HG03354 (cell line): ENCODE results near the gene FBXO42.
A peak's percentile ranks its signal among the peaks of the same experiment; 100 is the strongest.
"Not testable (repeated sequence)": the region's sequence is repeated elsewhere in the genome, so short reads cannot be mapped to it uniquely, and the experiment has no call there.

Experiments
- ATAC-seq: cut with Tn5 transposase; IDR thresholded peaks from one replicate; pipeline ENCODE4 v1.9.1; 2021; ENCODE audit warnings: mild to moderate bottlenecking; ENCODE audit not compliant: unreplicated experiment, poor library complexity, severe bottlenecking

Gene FBXO42

DNA sequence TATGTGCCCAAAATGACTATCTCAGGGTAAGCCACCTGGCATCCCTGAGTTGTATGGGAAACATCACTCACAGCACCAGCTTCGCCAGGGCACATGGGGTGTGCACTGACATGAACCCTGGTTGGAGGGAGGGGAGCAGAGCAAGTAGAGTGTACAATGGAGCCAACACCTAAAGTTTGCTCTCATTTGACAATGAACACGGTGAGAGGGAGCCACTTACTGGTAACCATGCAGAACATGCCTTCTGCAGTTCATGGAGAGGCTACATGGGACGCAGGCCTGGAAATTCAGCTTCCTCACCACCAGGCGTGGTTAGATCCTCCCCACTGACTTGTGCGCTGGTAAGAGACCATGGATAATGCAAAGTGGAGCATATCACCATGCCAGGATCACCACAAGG, 105.3 kb downstream of the FBXO42 start:
- no peak for ATAC-seq

DNA sequence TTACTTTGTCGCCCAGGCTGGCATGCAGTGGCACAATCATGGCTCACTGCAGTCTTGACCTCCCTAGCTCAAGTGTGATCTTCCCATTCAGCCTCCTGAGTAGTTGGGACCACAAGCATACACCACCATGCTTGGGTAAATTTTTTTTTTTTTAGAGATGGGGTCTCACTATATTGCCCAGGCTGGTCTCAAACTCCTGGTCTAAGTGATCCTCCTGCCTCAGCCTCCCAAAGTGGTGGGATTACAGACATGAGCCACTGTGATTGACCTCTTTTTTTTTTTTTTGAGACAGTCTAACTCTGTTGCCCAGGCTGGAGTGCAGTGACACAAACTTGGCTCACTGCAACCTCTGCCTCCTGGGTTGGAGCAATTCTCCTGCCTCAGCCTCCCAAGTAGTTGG, 106.0 kb downstream of the FBXO42 start:
- ATAC-seq, result not testable (repeated sequence)

- ATAC-seq, result no peak
Measured at GRCh38 chr1:16245476-16246196, 106.6 kb downstream of the FBXO42 start.

- ATAC-seq, result no peak
Measured at GRCh38 chr1:16244650-16245285, 107.5 kb downstream of the FBXO42 start.

- ATAC-seq, result no peak
Measured at GRCh38 chr1:16243936-16244649, 108.2 kb downstream of the FBXO42 start.

- ATAC-seq, result no peak
Measured at GRCh38 chr1:16243215-16243610, 109.1 kb downstream of the FBXO42 start.

DNA sequence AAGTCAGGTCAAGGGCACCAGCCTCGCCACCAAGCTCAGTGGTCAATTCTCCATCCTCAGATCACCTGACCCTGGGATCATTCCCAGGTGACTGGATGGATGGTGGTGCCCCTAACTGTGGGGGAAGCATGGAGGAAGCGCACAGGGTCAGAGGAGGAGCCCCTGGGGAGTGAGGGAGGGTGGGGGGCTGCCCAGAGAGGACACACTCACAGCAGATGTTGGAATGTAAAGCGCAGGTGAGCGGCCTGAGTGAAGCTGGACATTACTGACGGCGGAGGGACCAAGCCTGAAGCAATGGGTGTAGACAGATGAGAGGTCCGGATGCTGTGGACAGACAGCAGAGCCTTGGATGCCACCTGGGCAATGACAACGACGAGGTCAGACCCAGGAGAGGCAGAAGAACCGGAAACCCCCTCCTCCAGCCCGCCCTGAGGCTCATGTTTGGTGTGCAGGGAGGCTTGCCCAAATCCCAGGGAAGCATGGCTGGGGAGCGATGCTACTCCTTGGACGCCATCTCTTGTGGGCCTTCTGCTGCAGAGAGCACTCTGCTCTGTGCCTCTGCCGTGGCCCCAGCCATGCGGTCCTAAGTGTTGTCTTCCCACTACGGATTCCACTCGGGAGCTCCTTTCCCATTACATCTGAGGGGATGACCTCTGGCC, 109.6 kb downstream of the FBXO42 start:
- no peak for ATAC-seq

GRCh38 chr1:16241221-16241708, 111.0 kb downstream of the FBXO42 start:
- ATAC-seq, result no peak

DNA sequence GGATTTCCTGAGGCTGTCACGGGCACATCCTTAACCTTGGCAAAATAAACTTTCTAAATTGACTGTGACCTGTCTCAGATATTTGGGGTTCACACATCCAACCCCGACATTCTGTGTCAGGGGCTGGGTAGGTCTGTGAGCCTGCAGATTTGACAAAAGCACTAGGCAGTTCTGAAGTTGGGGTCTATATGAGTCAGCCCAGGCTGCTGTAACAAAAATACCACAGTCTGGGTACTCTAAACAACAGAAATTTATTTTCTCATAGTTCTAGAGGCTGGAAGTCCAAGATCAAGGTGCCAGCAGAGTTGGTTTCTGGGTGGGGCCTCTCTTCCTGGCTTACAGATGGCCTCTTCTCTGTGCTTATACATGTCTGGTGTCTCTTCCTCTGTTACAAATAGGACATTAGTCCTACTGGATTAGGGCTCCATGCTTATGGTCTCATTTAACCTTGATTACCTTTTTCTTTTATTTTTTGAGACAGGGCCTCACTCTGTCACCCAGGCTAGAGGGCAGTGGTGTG, 112.2 kb downstream of the FBXO42 start:
- ATAC-seq, result no peak

- ATAC-seq, result no peak
Measured at GRCh38 chr1:16237343-16237830, 114.9 kb downstream of the FBXO42 start.

- peak; percentile 87 for ATAC-seq
Measured at GRCh38 chr1:16236511-16237342, 115.6 kb downstream of the FBXO42 start, which contains the start of gene CPLANE2. Gene CPLANE2 (minus strand): TSS chr1:16237183. CDS start chr1:16236742, 441 bp downstream.

- ATAC-seq, result peak; percentile 46
Measured at GRCh38 chr1:16235944-16236510, 116.3 kb downstream of the FBXO42 start.

GRCh38 chr1:16235347-16235746, 116.9 kb downstream of the FBXO42 start:
- no peak for ATAC-seq

GRCh38 chr1:16233431-16233830, 118.8 kb downstream of the FBXO42 start:
- no peak for ATAC-seq

- no peak for ATAC-seq
Measured at GRCh38 chr1:16232316-16232710, 120.0 kb downstream of the FBXO42 start.

DNA sequence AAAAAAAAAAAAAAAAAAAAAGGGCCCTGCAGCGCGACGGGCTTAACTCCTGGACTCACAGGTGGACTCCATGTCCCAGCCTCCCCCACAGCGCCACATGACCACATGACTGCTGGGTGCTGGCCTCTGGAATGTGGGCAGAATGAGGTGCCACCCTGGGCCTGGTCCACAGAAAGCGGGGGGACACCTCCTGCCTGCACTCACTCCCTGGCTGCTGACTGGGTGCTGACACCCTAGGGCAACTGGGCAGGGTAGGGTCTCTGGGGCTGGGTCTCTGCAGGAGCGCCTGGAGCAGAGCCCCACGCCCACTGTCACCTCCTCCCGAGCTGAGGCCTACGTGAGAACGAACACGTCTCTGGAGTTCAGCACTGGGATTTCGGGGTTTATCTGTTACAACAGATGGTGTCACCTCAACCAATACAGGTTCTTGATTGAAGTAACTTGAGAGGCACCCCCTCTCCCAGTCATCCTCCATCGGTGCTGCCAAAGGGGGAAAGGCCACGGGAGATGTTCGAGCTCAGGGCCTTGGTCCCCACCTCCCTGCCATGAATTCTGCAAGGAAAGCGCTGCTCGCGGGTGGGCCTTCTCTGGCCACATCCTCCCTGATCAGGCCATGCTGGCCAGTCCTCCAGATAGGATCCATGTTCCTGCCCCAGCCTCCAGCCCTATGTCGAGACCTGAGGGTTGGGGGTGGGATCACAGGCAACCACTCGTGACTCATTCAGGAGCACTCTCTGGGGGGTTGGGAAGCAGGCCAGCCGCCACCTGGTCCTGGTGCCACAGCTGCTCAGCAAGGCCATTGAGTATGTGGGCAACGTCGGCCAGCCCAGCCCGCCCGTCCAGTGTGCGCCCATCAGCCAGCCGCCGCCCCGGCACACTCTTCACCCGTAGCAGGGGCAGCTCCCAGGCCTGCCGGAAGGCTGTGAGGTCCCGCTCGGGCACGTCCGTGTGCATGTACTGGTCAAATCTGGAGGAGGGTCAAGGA, 120.7 kb downstream of the FBXO42 start:
- no peak for ATAC-seq

GRCh38 chr1:16230744-16231143, 121.5 kb downstream of the FBXO42 start:
- ATAC-seq, result no peak
